Measurements from ENCODE around the gene NNAT. TPM values are rescaled to one million over a fixed set of nuclear protein-coding genes. Genes with fewer than 3 reads are reported as not detected.

Gene NNAT
- total RNA-seq, 1 donor from 2014 or later = 8.3 TPM

DNA sequence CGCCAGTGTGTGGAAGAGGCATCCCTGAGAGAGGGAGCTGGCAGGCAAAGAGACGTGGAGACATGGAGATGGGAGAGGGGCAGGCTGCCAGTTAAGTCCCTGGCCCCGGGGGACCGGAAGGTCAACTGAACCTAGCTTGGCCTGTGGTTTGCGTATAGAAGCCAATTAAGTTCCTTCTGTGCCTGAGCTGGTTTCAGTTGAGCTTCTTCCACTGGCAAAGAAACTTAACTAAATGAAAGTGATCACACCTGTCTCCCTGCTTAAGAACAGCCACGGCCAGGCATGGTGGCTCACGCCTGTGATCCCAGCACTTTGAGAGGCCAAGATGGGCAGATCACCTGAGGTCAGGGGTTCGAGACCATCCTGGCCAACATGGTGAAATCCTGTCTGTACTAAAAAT is 26.7 kb upstream of the NNAT start:
- TF ChIP-seq CTCF (IDR thresholded peaks at IDR 0.05) (no peak), POLR2A (IDR thresholded peaks at IDR 0.05) (no peak), POLR2AphosphoS5 (IDR thresholded peaks at IDR 0.05; ENCODE audit: insufficient read depth in 1 of 2, low read depth in 1 of 2) (no peak)
- no peaks in the 10 kb centered on the region for H3K4me1 ChIP-seq
- intact Hi-C loops (cut with DNase I) = no loop called here
- no peak for DNase-seq (ENCODE audit: extremely low spot score in 2 of 2)
- H3K27me3 ChIP-seq = no peaks in the 10 kb centered on the region
- H3K27ac ChIP-seq = no peak overlapping the region
- H3K9me3 ChIP-seq = no peaks in the 10 kb centered on the region
- H3K4me3 ChIP-seq = no peak overlapping the region
- H3K36me3 ChIP-seq = no peaks in the 10 kb centered on the region

- Histone ChIP-seq H3K27ac (no peak overlapping the region), H3K4me1 (no peaks in the 10 kb centered on the region), H3K36me3 (no peaks in the 10 kb centered on the region), H3K4me3 (no peak overlapping the region), H3K27me3 (no peaks in the 10 kb centered on the region), H3K9me3 (no peaks in the 10 kb centered on the region)
- TF ChIP-seq CTCF (IDR thresholded peaks at IDR 0.05) (no peak), POLR2A (IDR thresholded peaks at IDR 0.05) (no peak)
- no peak for DNase-seq (ENCODE audit: extremely low spot score in 2 of 2)
- intact Hi-C loops (cut with DNase I) = no loop called here
These were observed 26.3 kb upstream of the NNAT start for GRCh38 chr20:37494796-37495195.

- Histone ChIP-seq H3K36me3 (no peaks in the 10 kb centered on the region), H3K4me1 (no peaks in the 10 kb centered on the region), H3K27ac (no peak overlapping the region), H3K4me3 (no peak overlapping the region), H3K9me3 (no peaks in the 10 kb centered on the region), H3K27me3 (no peaks in the 10 kb centered on the region)
- no peak for DNase-seq (ENCODE audit: extremely low spot score in 2 of 2)
- no peak for TF ChIP-seq CTCF (IDR thresholded peaks at IDR 0.05)
- TF ChIP-seq POLR2AphosphoS5 (IDR thresholded peaks at IDR 0.05; ENCODE audit: insufficient read depth in 1 of 2, low read depth in 1 of 2) = no peak
- TF ChIP-seq POLR2A (IDR thresholded peaks at IDR 0.05) = no peak
- intact Hi-C loops (cut with DNase I) = no loop called here
These were observed 22.9 kb upstream of the NNAT start for GRCh38 chr20:37498066-37498665.

DNA sequence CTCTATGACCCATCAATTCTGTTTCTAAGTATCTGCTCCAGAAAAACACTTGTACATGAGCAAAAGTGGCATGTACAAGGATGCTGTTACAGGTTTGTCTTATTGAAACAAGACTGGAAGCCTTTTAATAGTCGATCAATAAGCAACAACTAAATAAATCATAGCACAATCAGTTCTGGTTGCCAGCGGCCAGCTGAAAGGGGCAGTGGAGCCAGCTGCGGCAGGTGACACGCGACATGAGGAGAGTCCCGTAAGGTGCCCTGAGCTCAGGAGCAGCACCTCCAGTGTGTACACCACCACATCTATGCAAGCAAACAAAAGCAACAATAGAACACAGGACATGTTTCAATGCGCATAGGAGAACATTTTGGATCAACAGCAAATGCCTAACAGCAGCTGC is 20.7 kb upstream of the NNAT start:
- no peaks in the 10 kb centered on the region for H3K9me3 ChIP-seq
- intact Hi-C loops (cut with DNase I) = no loop called here
- H3K27me3 ChIP-seq = no peaks in the 10 kb centered on the region
- TF ChIP-seq POLR2A (IDR thresholded peaks at IDR 0.05) (no peak), POLR2AphosphoS5 (IDR thresholded peaks at IDR 0.05; ENCODE audit: insufficient read depth in 1 of 2, low read depth in 1 of 2) (no peak), CTCF (IDR thresholded peaks at IDR 0.05) (no peak)
- DNase-seq (ENCODE audit: extremely low spot score in 2 of 2) = no peak
- no peak overlapping the region for H3K4me3 ChIP-seq
- no peaks in the 10 kb centered on the region for H3K36me3 ChIP-seq
- no peaks in the 10 kb centered on the region for H3K4me1 ChIP-seq
- H3K27ac ChIP-seq = no peak overlapping the region

DNA sequence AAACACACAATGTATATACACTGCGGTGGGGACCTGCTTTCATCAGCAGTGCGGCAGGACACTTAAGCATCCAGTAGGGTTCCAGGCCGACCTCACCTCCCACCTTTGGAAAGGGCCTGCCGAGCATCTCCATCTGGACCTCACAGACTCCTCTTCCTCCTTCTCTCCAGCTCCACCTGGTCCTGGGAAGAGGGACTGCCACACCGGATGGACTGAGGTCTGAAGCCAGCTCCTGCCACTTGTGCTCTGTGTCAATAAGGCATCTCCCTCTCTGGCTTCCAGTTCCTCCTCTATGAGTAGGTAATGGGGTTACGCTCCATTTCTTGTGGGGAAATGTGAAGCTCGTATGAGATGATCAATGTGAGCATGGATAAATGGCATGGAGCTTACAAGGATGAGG is 19.1 kb upstream of the NNAT start:
- H3K27ac ChIP-seq = no peak overlapping the region
- H3K4me1 ChIP-seq = no peaks in the 10 kb centered on the region
- intact Hi-C loops (cut with DNase I) = no loop called here
- H3K9me3 ChIP-seq = no peaks in the 10 kb centered on the region
- H3K4me3 ChIP-seq = no peak overlapping the region
- no peaks in the 10 kb centered on the region for H3K36me3 ChIP-seq
- TF ChIP-seq CTCF (IDR thresholded peaks at IDR 0.05) = no peak
- DNase-seq (ENCODE audit: extremely low spot score in 2 of 2) = no peak
- no peaks in the 10 kb centered on the region for H3K27me3 ChIP-seq
